HG02943 (cell line): ENCODE measurements around the gene CHCHD6.
A peak's percentile ranks its signal among the peaks of the same experiment; 100 is the strongest.

Experiments
- ATAC-seq: cut with Tn5 transposase; IDR thresholded peaks from one replicate; pipeline ENCODE4 v1.9.1; 2021; ENCODE audit warnings: mild to moderate bottlenecking, low read depth, moderate library complexity; ENCODE audit not compliant: unreplicated experiment

The CHCHD6 gene

GRCh38 chr3:126954141-126954842 lies 250.3 kb downstream of the CHCHD6 start:
- peak; percentile 31 for ATAC-seq

DNA sequence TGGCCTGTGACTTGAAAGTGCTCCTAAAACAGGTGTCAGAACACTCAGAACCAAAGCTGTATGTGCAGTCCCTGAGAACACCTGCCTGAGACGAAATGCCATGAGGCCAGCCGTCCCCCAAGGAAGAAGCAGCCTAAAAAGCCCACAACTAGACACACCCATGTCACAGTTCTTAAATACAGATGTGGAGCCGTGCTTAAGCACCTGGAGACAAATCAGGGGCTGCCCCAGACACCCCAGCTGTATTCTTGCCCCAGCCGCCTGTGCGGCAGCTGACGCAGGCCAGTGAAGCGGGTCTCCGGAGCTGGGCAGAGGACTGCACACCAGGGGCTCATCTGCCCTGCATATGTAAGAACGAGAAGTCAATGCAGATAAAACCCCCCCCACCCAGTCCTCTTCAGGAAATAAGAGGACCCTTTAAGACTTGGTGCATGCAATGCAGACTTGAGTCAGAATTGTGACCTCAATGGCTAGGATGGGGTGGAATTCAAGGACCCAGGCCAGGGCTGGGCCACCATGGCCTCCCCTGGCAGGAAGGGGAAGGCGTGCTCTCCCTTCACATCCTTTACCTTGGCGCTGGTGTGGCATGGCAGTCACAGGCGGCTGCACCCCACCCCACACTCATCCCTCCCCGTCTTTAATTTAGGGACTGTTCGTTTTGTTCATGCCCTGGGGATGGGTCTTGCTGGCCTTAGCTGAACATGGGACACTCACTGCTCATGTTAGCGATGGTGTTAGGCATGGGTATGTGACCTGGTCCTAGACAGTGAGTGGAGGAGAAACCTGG lies 251.2 kb downstream of the CHCHD6 start:
- peak; percentile 54 for ATAC-seq

GRCh38 chr3:126956361-126956760 lies 252.3 kb downstream of the CHCHD6 start:
- ATAC-seq, result no peak

DNA sequence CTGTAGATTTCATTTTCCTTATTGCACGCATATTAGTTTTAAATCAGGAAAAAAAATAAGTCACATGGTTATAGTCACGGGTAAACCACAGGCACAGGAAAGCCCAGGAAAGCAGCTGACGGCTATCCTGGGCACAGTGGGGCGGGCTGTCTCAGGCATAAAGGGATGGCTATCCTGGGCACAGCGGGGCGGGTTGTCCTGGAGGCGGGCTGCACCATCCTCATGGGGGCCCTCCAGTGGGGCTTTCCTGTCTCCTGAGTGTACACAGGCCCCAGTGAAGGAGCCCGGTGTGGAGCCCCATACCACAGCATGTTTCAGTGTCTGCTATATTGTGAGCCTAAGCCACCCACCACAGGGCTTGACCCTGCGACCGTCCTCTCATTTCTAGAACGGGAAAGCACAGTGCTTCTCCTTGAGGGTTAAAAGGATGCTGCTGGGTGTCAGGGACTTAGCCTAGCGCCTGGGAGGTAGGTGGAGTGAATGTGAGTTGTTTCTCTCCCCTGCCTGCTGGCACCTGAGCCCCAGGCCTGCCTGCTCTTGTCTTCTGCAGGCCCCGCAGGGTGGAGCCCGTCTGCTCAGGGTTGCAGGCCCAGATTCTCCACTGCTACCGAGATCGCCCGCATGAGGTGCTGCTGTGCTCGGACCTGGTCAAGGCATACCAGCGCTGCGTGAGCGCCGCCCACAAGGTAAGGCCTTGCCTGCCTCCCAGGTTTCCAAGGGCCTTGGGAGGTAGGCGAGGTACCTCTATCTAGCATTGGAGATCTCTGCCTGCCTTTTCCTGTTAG lies 253.0 kb downstream of the CHCHD6 start:
- no peak for ATAC-seq

- no peak for ATAC-seq
Observed at GRCh38 chr3:126957776-126958637, 254.0 kb downstream of the CHCHD6 start.

GRCh38 chr3:126958638-126959085 lies 254.6 kb downstream of the CHCHD6 start:
- no peak for ATAC-seq

- ATAC-seq, result no peak
Observed at GRCh38 chr3:126959136-126959920, 255.3 kb downstream of the CHCHD6 start.

DNA sequence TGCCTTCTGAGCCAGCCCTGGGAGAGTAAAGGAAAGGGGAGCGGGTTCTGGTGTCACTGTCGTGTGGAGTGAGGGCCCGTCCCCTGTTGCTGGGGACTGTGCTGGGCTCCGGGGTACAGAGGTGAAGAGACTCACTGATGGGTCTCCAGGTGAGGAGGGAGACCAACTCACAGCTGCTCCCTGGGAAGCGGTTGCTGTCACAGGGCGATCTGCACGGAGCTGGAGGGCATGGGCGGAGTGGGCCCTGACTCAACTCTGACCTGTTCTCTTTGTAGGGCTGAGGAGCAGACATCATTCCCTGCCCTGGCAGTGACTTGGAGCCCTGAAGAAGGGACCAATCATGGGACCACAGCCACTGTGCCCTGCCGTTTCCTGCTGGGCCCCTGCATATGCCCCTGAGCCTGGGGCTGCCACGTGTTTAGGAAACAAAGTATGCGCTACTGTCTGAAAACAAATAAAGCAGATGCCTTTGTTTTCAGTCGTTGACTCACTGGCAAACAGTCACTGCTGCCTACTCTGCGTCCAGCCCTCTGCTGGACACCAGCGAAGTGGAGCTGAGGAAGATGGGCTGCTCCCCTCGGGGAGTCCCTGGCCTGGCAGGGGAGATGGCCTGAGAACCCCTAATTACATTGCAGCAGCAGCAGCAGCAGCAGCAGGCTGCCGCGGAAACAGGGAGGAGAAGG lies 256.0 kb downstream of the CHCHD6 start:
- ATAC-seq, result no peak

DNA sequence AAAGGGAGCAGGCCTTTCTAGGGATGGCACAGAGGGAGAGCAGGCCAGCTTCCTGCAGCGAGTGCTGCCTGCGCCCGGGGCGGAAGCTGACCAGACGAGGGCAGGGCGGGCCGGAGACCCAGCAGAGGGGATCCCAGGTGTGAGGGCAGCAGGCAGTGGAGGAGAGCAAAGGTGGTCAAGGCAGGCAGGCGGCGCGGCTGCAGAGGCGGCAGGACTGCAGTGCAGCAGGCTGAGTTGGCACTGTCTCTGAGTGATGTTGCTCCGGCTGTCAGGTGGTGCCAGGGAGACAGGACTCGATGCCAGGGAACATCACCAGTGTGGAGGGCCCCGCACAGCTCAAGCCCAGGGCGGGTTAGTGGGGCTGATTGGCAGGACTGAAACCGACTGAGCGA lies 256.6 kb downstream of the CHCHD6 start:
- no peak for ATAC-seq

DNA sequence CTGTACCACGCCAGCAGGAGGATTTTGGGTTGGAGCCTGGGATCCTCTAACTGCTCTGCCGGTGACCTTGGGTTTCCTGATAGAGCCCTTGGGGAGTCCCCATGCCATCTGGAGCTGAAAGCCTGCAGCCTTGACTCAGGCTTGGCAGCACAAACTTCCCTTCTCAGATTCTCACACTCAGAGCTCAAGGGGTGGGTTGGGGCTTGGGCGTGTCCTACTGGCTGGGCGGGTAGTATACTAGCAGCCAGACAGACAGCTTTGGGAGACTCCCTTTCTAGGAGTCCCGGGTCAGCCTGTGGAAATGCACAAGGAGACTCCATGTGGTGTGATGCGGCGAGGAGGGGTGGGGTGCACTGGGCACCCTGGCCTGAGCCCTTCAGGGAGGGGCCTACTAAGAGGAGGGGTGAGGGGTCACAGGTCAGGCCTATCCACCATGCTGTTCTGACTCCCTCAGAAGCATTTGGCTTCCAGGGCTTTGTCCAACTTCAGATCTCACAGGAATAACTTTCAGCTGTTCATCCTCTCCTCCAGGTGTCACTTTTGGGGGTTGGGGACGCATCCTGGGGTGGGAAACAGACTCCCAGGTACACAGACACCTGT lies 257.3 kb downstream of the CHCHD6 start:
- ATAC-seq, result no peak

DNA sequence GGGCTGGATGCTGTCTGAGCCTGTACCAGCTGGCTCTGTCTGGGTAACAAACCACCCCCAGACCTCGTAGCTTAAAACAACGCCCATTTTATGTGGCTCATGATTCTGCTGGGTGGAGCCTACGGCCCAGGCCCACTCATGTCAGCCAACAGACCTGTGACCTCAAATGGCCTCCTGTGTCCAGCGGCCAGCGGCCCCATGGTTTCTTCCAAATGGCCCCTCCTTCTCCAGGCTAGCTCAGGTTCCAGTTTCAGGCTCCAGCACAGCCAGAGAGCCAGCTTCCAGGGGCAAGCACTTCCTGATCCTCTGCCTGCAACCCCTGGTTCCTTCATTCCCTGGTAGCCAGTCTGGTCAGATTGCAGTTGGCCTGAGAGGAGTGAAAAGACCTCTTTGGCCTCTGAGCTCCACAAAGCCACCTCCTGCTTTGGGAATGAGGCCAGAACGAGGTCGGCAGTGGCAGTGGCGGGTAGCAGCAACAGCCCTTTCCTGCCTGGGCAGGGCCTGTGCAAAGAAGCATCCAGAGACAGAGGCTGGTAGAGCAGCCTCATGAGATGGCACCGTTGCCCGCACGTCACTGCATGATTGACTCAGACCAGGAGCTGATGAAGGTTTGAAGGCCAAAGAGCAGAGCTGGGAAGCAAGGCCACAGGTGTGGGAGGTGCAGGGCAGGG lies 257.9 kb downstream of the CHCHD6 start:
- no peak for ATAC-seq

GRCh38 chr3:126962756-126963155 lies 258.7 kb downstream of the CHCHD6 start:
- ATAC-seq, result no peak

GRCh38 chr3:126963261-126964190 lies 259.5 kb downstream of the CHCHD6 start:
- ATAC-seq, result no peak

DNA sequence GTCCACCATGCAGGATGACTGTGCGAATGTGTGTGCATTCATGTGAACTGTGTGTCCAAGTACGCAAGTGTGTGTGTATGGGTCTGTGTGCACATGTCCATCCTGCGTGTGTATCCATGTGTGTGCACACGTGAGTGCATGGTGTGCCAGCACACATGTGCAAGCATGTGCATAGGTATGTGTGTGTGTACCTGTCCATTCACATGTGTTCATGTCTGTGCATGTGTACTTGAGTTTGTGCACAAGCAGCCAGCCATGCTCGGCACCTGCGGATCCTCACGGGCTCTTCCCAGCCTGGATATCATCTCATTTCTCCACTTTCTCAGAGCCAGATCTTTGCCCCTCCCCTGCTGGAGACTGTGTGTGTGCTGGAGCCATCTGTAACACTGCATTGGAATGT lies 260.2 kb downstream of the CHCHD6 start:
- no peak for ATAC-seq

DNA sequence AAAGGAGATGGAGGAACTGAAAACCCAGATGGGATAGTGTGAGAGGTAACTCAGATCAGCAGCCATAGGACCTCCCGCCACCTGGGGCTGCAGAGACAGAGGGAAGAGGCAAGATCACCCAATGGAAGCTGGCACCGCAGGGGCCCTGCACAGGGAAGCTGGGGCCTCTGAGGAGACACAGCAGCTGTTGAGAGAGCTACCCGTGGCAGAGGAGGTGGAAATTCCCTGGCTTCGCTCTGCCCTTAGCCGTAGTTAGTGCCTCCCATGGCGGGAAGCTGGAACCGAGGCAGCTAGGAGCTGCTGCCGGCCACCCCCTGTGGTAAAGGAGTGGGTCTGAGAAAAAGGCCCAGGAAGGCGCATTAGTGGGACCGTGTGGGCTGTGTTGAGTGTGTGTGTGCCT lies 260.9 kb downstream of the CHCHD6 start:
- ATAC-seq, result no peak

DNA sequence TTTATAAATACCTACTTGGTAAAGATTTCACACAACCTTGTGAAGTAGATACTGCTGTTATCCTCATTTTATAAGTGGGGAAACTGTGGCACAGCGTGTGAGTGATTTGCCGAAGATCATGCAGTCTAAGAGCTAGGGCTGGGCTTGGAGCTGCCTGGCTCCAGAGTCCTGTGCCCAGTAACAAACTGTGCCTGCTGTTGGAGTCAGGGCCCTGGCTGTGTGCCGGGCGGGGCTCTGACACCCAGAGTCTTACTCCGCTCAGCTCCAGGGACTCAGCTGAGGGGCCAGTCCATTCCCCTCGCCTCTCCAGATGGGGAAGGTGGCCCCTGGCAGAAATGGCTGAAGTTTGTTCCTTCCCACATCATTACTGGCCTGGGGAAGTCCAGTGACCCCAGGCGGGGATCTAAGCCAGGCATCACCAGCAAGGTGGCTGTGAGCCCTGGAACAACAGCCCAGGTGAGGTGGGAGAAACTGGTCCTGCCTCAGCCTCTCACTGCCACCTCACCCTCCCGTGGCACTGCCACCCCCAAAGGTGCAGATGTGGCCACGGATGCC lies 261.6 kb downstream of the CHCHD6 start:
- no peak for ATAC-seq

DNA sequence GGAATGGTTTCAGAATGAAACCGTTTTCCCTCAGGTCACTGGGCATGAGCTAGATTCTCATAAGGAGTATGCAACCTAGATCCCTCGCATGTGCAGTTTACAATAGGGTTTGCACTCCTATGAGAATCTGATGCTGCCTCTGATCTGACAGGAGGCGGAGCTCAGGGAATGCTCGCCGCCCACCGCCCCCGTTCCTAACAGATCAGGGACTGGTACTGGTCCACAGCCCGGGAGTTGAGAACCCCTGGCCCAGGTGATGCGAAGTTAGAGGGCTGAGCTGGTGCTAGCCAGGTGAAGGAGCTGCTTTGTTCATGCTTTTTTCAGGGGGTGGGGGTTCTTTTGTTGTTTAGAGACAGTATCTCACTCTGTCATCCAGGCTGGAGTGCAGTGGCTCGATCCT lies 263.3 kb downstream of the CHCHD6 start:
- ATAC-seq, result no peak
